GM19351 (cell line): ENCODE data around the gene TAMALIN.

Experiments used
- ATAC-seq: cut with Tn5 transposase; IDR thresholded peaks from one replicate; pipeline ENCODE4 v1.9.1; 2021; ENCODE audit warnings: mild to moderate bottlenecking, moderate library complexity; ENCODE audit not compliant: unreplicated experiment

TAMALIN gene

GRCh38 chr12:52035190-52035589 lies 28.4 kb downstream of the TAMALIN start:
- ATAC-seq, result no peak

- ATAC-seq, result no peak
Observed at GRCh38 chr12:52035926-52036325, 29.2 kb downstream of the TAMALIN start.

GRCh38 chr12:52036587-52037171 lies 29.9 kb downstream of the TAMALIN start:
- ATAC-seq, result peak; percentile 47

- ATAC-seq, result no peak
Observed at GRCh38 chr12:52037248-52037861, 30.6 kb downstream of the TAMALIN start.

- no peak for ATAC-seq
Observed at GRCh38 chr12:52038447-52038846, 31.7 kb downstream of the TAMALIN start.

- ATAC-seq, result no peak
Observed at GRCh38 chr12:52041035-52041434, 34.3 kb downstream of the TAMALIN start.

GRCh38 chr12:52041695-52042123 lies 35.0 kb downstream of the TAMALIN start:
- ATAC-seq, result no peak

GRCh38 chr12:52042706-52043385 lies 36.1 kb downstream of the TAMALIN start:
- no peak for ATAC-seq

GRCh38 chr12:52043386-52044212 lies 36.9 kb downstream of the TAMALIN start:
- ATAC-seq, result no peak

GRCh38 chr12:52044292-52044983 lies 37.7 kb downstream of the TAMALIN start:
- ATAC-seq, result no peak

- ATAC-seq, result no peak
Observed at GRCh38 chr12:52045794-52046199, 39.1 kb downstream of the TAMALIN start.

GRCh38 chr12:52046859-52047258 lies 40.1 kb downstream of the TAMALIN start:
- no peak for ATAC-seq

- ATAC-seq, result no peak
Observed at GRCh38 chr12:52049286-52049685, 42.5 kb downstream of the TAMALIN start.

- no peak for ATAC-seq
Observed at GRCh38 chr12:52049688-52050087, 42.9 kb downstream of the TAMALIN start.

GRCh38 chr12:52050116-52050757 lies 43.5 kb downstream of the TAMALIN start:
- ATAC-seq, result no peak

- ATAC-seq, result peak; percentile 82
Observed at GRCh38 chr12:52050758-52051541, 44.2 kb downstream of the TAMALIN start, which contains the start of gene NR4A1. NR4A1 (plus strand) TSS chr12:52051442; CDS start chr12:52054329, 2,887 bp downstream.

GRCh38 chr12:52052468-52053186 lies 45.9 kb downstream of the TAMALIN start:
- ATAC-seq, result no peak

GRCh38 chr12:52053536-52054209 lies 46.9 kb downstream of the TAMALIN start:
- no peak for ATAC-seq
